ENCODE results near the gene SPACDR. TPM values are rescaled to one million over a fixed set of nuclear protein-coding genes. Genes with fewer than 3 reads are reported as not detected.
"Not testable (repeated sequence)": the region's sequence is repeated elsewhere in the genome, so short reads cannot be mapped to it uniquely, and the experiment has no call there.

Gene SPACDR
- total RNA-seq, 1 donor from 2014 or later, result 2.5 TPM

- Histone ChIP-seq H3K4me2 (ENCODE audit: low read length) (no peak overlapping the region), H3K9ac (ENCODE audit: low read length) (no peak overlapping the region), H3K9me3 (ENCODE audit: insufficient read depth, low read depth, low read length) (no peaks in the 10 kb centered on the region), H4K20me1 (ENCODE audit: insufficient read depth, low read length) (no peaks in the 10 kb centered on the region), H3K27me3 (ENCODE audit: insufficient read depth, low read length) (no peaks in the 10 kb centered on the region), H3K79me2 (ENCODE audit: insufficient read depth, low read length) (no peaks in the 10 kb centered on the region), H3K4me1 (ENCODE audit: insufficient read depth, low read length) (no peaks in the 10 kb centered on the region), H3K36me3 (ENCODE audit: insufficient read depth, low read length) (no peaks in the 10 kb centered on the region), H2AFZ (ENCODE audit: low read depth, low read length) (no peak overlapping the region), H3K27ac (ENCODE audit: low read depth, low read length) (no peak overlapping the region), H3K4me3 (ENCODE audit: insufficient read depth, low read depth, low read length) (no peak overlapping the region)
- Mint-ChIP-seq H3K27me3 (ENCODE audit: low read depth, unreplicated experiment) (no peaks in the 10 kb centered on the region), H3K4me1 (ENCODE audit: low read depth, unreplicated experiment) (no peaks in the 10 kb centered on the region), H3K27ac (ENCODE audit: unreplicated experiment) (no peak overlapping the region), H3K36me3 (ENCODE audit: low read depth, unreplicated experiment) (peaks cover 4% of the 10 kb centered on the region), H3K9me3 (ENCODE audit: unreplicated experiment) (no peaks in the 10 kb centered on the region), H3K4me3 (ENCODE audit: unreplicated experiment) (no peak overlapping the region)
- FAIRE-seq (no peak), DNase-seq (ENCODE audit: low read depth) (no peak)
- TF ChIP-seq CTCF (IDR thresholded peaks at IDR 0.05; ENCODE audit: insufficient read depth, low read depth, low read length) (no peak), EZH2 (IDR thresholded peaks at IDR 0.05; ENCODE audit: insufficient read depth, low read length) (no peak)
These were observed 7.5 kb downstream of the SPACDR start for GRCh38 chr7:100456562-100456961.

- Mint-ChIP-seq H3K4me1 (ENCODE audit: low read depth, unreplicated experiment) (no peaks in the 10 kb centered on the region), H3K4me3 (ENCODE audit: unreplicated experiment) (no peak overlapping the region), H3K27me3 (ENCODE audit: low read depth, unreplicated experiment) (no peaks in the 10 kb centered on the region), H3K36me3 (ENCODE audit: low read depth, unreplicated experiment) (peaks cover 4% of the 10 kb centered on the region), H3K9me3 (ENCODE audit: unreplicated experiment) (no peaks in the 10 kb centered on the region), H3K27ac (ENCODE audit: unreplicated experiment) (no peak overlapping the region)
- TF ChIP-seq CTCF (IDR thresholded peaks at IDR 0.05; ENCODE audit: insufficient read depth, low read depth, low read length) (no peak), EZH2 (IDR thresholded peaks at IDR 0.05; ENCODE audit: insufficient read depth, low read length) (no peak)
- H3K36me3 ChIP-seq (ENCODE audit: insufficient read depth, low read length), result no peaks in the 10 kb centered on the region
- no peak overlapping the region for H3K9ac ChIP-seq (ENCODE audit: low read length)
- peaks cover 7% of the 10 kb centered on the region for H3K4me1 ChIP-seq (ENCODE audit: insufficient read depth, low read length)
- H3K4me2 ChIP-seq (ENCODE audit: low read length), result no peak overlapping the region
- H4K20me1 ChIP-seq (ENCODE audit: insufficient read depth, low read length), result no peaks in the 10 kb centered on the region
- no peak for FAIRE-seq
- no peaks in the 10 kb centered on the region for H3K9me3 ChIP-seq (ENCODE audit: insufficient read depth, low read depth, low read length)
- H3K27ac ChIP-seq (ENCODE audit: low read depth, low read length), result no peak overlapping the region
- no peak overlapping the region for H2AFZ ChIP-seq (ENCODE audit: low read depth, low read length)
- no peak for DNase-seq (ENCODE audit: low read depth)
- no peaks in the 10 kb centered on the region for H3K79me2 ChIP-seq (ENCODE audit: insufficient read depth, low read length)
- H3K27me3 ChIP-seq (ENCODE audit: insufficient read depth, low read length), result no peaks in the 10 kb centered on the region
- no peak overlapping the region for H3K4me3 ChIP-seq (ENCODE audit: insufficient read depth, low read depth, low read length)
These were observed 8.9 kb downstream of the SPACDR start for GRCh38 chr7:100455206-100455605.

- H3K36me3 ChIP-seq (ENCODE audit: insufficient read depth, low read length); H3K4me1 Mint-ChIP-seq (ENCODE audit: low read depth, unreplicated experiment); FAIRE-seq; H3K4me3 ChIP-seq (ENCODE audit: insufficient read depth, low read depth, low read length); H3K4me3 Mint-ChIP-seq (ENCODE audit: unreplicated experiment); H3K27me3 Mint-ChIP-seq (ENCODE audit: low read depth, unreplicated experiment); H3K9me3 ChIP-seq (ENCODE audit: insufficient read depth, low read depth, low read length); H3K4me1 ChIP-seq (ENCODE audit: insufficient read depth, low read length); DNase-seq (ENCODE audit: low read depth); H2AFZ ChIP-seq (ENCODE audit: low read depth, low read length); H3K27ac ChIP-seq (ENCODE audit: low read depth, low read length); H3K79me2 ChIP-seq (ENCODE audit: insufficient read depth, low read length); H3K9ac ChIP-seq (ENCODE audit: low read length); H3K36me3 Mint-ChIP-seq (ENCODE audit: low read depth, unreplicated experiment); H4K20me1 ChIP-seq (ENCODE audit: insufficient read depth, low read length); H3K27ac Mint-ChIP-seq (ENCODE audit: unreplicated experiment); H3K4me2 ChIP-seq (ENCODE audit: low read length); H3K27me3 ChIP-seq (ENCODE audit: insufficient read depth, low read length); H3K9me3 Mint-ChIP-seq (ENCODE audit: unreplicated experiment): not testable (repeated sequence)
These were observed 10.2 kb downstream of the SPACDR start for GRCh38 chr7:100453854-100454253.
